IMR-90 (cell line): Measurements from ENCODE around the gene CERS5. TPM values are rescaled to one million over a fixed set of nuclear protein-coding genes. Genes with fewer than 3 reads are reported as not detected.

Experiments
- ATAC-seq: fragments of 200-7000 bp; cut with Tn5 transposase; 2 replicates; pipeline ENCODE4 v1.9.1; 2020; ENCODE audit warnings: low read depth, mild to moderate bottlenecking, moderate library complexity
- BruUV-seq: library from RNA; stranded (reverse); fragments of 400-500 nt; replicated peaks from 2 replicates; lab custom pipeline; 2021; lab: Mats Ljungman, UMichigan
- CTCF ChIA-PET: fragments of 300-600 bp; formaldehyde crosslinking; extraction: SDS; loops from one replicate; lab custom pipeline; 2021; ENCODE audit warnings: antibody characterized with exemption; lab: Yijun Ruan, JAX
- POLR2A ChIA-PET: fragments of 300-600 bp; sonication (Branson Sonifier 250); formaldehyde crosslinking; loops from one replicate; lab custom pipeline; 2022; ENCODE audit warnings: antibody characterized with exemption; ENCODE audit not compliant: unreplicated experiment; lab: Charles Lee
- DNase-seq: peaks from one replicate; pipeline ENCODE4 v3.0.0; 2013
- H2AFZ ChIP-seq: replicated peaks from 2 replicates; pipeline ENCODE3; 2013; ENCODE audit warnings: low read length, mild to moderate bottlenecking; ENCODE audit not compliant: poor library complexity
- H2AK5ac ChIP-seq: 2 replicates; pipeline ENCODE4 v1.6.1; 2013; ENCODE audit warnings: low read depth, low read length, inconsistent platforms
- H2AK9ac ChIP-seq: replicated peaks from 2 replicates; pipeline ENCODE3; 2013; ENCODE audit warnings: mild to moderate bottlenecking, low read depth, low read length, moderate library complexity; ENCODE audit not compliant: poor library complexity
- H2BK120ac ChIP-seq: 2 replicates; pipeline ENCODE4 v1.6.1; 2013; ENCODE audit warnings: low read depth, low read length, inconsistent platforms
- H2BK15ac ChIP-seq: 3 replicates; pipeline ENCODE4 v1.6.1; 2013; ENCODE audit warnings: low read depth, low read length, inconsistent platforms
- H2BK20ac ChIP-seq: 2 replicates; pipeline ENCODE4 v1.6.1; 2013; ENCODE audit warnings: low read depth, mild to moderate bottlenecking, inconsistent platforms, low read length, moderate library complexity
- H2BK5ac ChIP-seq: 2 replicates; pipeline ENCODE4 v1.6.1; 2013; ENCODE audit warnings: mild to moderate bottlenecking, low read depth, low read length, inconsistent platforms; ENCODE audit not compliant: poor library complexity, severe bottlenecking
- H3K14ac ChIP-seq: replicated peaks from 2 replicates; pipeline ENCODE4 v1.6.1; 2013; ENCODE audit warnings: low read depth, low read length, inconsistent platforms
- H3K18ac ChIP-seq: 2 replicates; pipeline ENCODE4 v1.6.1; 2013; ENCODE audit warnings: low read depth, low read length, control low read depth
- H3K23ac ChIP-seq: 2 replicates; pipeline ENCODE4 v1.6.1; 2013; ENCODE audit warnings: low read depth, low read length, inconsistent platforms
- H3K27ac ChIP-seq: 2 replicates; pipeline ENCODE4 v1.5.1; 2013; ENCODE audit warnings: mild to moderate bottlenecking, control low read depth, low read length; ENCODE audit not compliant: insufficient read depth
- H3K27me3 ChIP-seq: 2 replicates; pipeline ENCODE4 v1.6.1; 2013; ENCODE audit warnings: low read length; ENCODE audit not compliant: control insufficient read depth, insufficient read depth
- H3K36me3 ChIP-seq: 2 replicates; pipeline ENCODE4 v1.6.1; 2013; ENCODE audit warnings: low read length, mixed read lengths; ENCODE audit not compliant: control insufficient read depth, insufficient read depth
- H3K4ac ChIP-seq: 2 replicates; pipeline ENCODE4 v1.6.1; 2013; ENCODE audit warnings: low read depth, low read length, inconsistent platforms
- H3K4me1 ChIP-seq: 2 replicates; pipeline ENCODE4 v1.6.1; 2013; ENCODE audit warnings: low read length, mixed read lengths; ENCODE audit not compliant: control insufficient read depth, insufficient read depth
- H3K4me2 ChIP-seq: 2 replicates; pipeline ENCODE4 v1.6.1; 2013; ENCODE audit warnings: low read depth, mild to moderate bottlenecking, control low read depth, low read length, moderate library complexity
- H3K4me3 ChIP-seq: 2 replicates; pipeline ENCODE4 v1.5.1; 2013; ENCODE audit warnings: low read depth, mild to moderate bottlenecking, control low read depth, low read length, moderate library complexity; ENCODE audit not compliant: insufficient read depth
- H3K56ac ChIP-seq: 2 replicates; pipeline ENCODE4 v1.6.1; 2013; ENCODE audit warnings: low read length, inconsistent platforms; ENCODE audit not compliant: insufficient read depth; ENCODE audit errors: extremely low read depth
- H3K79me1 ChIP-seq, 2 experiments: 2 replicates each; pipeline ENCODE4 v1.6.1; 2013; ENCODE audit warnings: low read length in 2 of 2, inconsistent platforms in 1 of 2, low read depth in 1 of 2
- H3K9ac ChIP-seq: 2 replicates; pipeline ENCODE4 v1.6.1; 2013; ENCODE audit warnings: low read depth, low read length, control low read depth
- H3K9me1 ChIP-seq: 2 replicates; pipeline ENCODE4 v1.6.1; 2013; ENCODE audit warnings: low read length, inconsistent platforms; ENCODE audit not compliant: insufficient read depth
- H3K9me3 ChIP-seq: 2 replicates; pipeline ENCODE4 v1.6.1; 2013; ENCODE audit warnings: low read length; ENCODE audit not compliant: control insufficient read depth, insufficient read depth
- H4K20me1 ChIP-seq: 2 replicates; pipeline ENCODE4 v1.6.1; 2013; ENCODE audit warnings: low read length, inconsistent platforms; ENCODE audit not compliant: insufficient read depth
- H4K5ac ChIP-seq: 2 replicates; pipeline ENCODE4 v1.6.1; 2013; ENCODE audit warnings: mild to moderate bottlenecking, low read depth, low read length, control low read depth
- H4K8ac ChIP-seq, 2 experiments: 2 replicates each; pipeline ENCODE4 v1.6.1; 2013; ENCODE audit warnings: low read depth in 2 of 2, low read length in 2 of 2, control low read depth in 1 of 2, inconsistent platforms in 1 of 2
- H4K91ac ChIP-seq: 2 replicates; pipeline ENCODE4 v1.6.1; 2013; ENCODE audit warnings: low read depth, low read length, inconsistent platforms; ENCODE audit not compliant: insufficient read depth
- BHLHE40 ChIP-seq: fragments of 150-350 bp; IDR thresholded peaks from 2 replicates; pipeline ENCODE4 v1.6.1; 2016; ENCODE audit warnings: mild to moderate bottlenecking, low read depth, low read length
- CEBPB ChIP-seq: IDR thresholded peaks from 2 replicates; pipeline ENCODE4 v1.6.1; 2012; ENCODE audit warnings: low read depth, low read length, improper control_type of control experiment
- CHD1 ChIP-seq: IDR thresholded peaks from 2 replicates; pipeline ENCODE4 v1.6.1; 2012; ENCODE audit warnings: low read depth, low read length, improper control_type of control experiment
- ELK1 ChIP-seq: fragments of 150-350 bp; IDR thresholded peaks from 2 replicates; pipeline ENCODE4 v1.6.1; 2016; ENCODE audit warnings: low read depth, mild to moderate bottlenecking, low read length, moderate library complexity, borderline replicate concordance
- MAFK ChIP-seq: IDR thresholded peaks from 2 replicates; pipeline ENCODE4 v1.6.1; 2012; ENCODE audit warnings: low read depth, low read length, improper control_type of control experiment
- MAZ ChIP-seq: IDR thresholded peaks from 2 replicates; pipeline ENCODE4 v1.6.1; 2012; ENCODE audit warnings: low read depth, mild to moderate bottlenecking, low read length, improper control_type of control experiment, moderate library complexity, borderline replicate concordance
- MXI1 ChIP-seq: IDR thresholded peaks from 2 replicates; pipeline ENCODE4 v1.6.1; 2012; ENCODE audit warnings: low read depth, mild to moderate bottlenecking, low read length, moderate library complexity, borderline replicate concordance
- NFE2L2 ChIP-seq: fragments of 150-350 bp; IDR thresholded peaks from 2 replicates; pipeline ENCODE4 v1.6.1; 2016; ENCODE audit warnings: low read depth, mild to moderate bottlenecking, low read length
- POLR2A ChIP-seq: IDR thresholded peaks from 2 replicates; pipeline ENCODE4 v1.6.1; 2012; ENCODE audit warnings: mild to moderate bottlenecking, low read depth, low read length
- RAD21 ChIP-seq: IDR thresholded peaks from 2 replicates; pipeline ENCODE4 v1.6.1; 2012; ENCODE audit warnings: low read length, improper control_type of control experiment
- RCOR1 ChIP-seq: IDR thresholded peaks from 2 replicates; pipeline ENCODE4 v1.6.1; 2012; ENCODE audit warnings: mild to moderate bottlenecking, low read length, improper control_type of control experiment; ENCODE audit not compliant: insufficient replicate concordance
- RFX5 ChIP-seq: IDR thresholded peaks from 2 replicates; pipeline ENCODE4 v1.8.0; 2012; ENCODE audit warnings: low read depth, mild to moderate bottlenecking, low read length, moderate library complexity
- SMC3 ChIP-seq: fragments of 150-350 bp; IDR thresholded peaks from 2 replicates; pipeline ENCODE4 v1.6.1; 2016; ENCODE audit warnings: low read depth, mild to moderate bottlenecking, antibody characterized with exemption, low read length, moderate library complexity
- USF2 ChIP-seq: fragments of 150-350 bp; IDR thresholded peaks from 2 replicates; pipeline ENCODE4 v1.6.1; 2017; ENCODE audit warnings: mild to moderate bottlenecking, antibody characterized with exemption, low read length, low read depth
- WGBS, 2 experiments: methylation state at CpG; one replicate each; pipeline versions ENCODE4 v1.1.5 to v1.1.7; 2013; ENCODE audit warnings: missing lambda C conversion rate in 2 of 2; ENCODE audit not compliant: insufficient read length in 1 of 2; ENCODE audit errors: extremely low coverage in 2 of 2; 5-methylcytosine and 5-hydroxymethylcytosine counted together
- dilution Hi-C: fragments of 300-500 bp; cut with HindIII; formaldehyde crosslinking; loops from one replicate; pipeline ENCODE4 v1.14.3; 2018; ENCODE audit warnings: low sequenced_read_pairs; ENCODE audit not compliant: unreplicated experiment
- in situ Hi-C: fragments of 300-500 bp; cut with MboI; formaldehyde crosslinking; loops from 3 replicates; pipeline ENCODE4 v1.14.3; 2019; ENCODE audit warnings: low sequenced_read_pairs, inconsistent platforms, mixed read lengths
- intact Hi-C: fragments of 100-400 bp; cut with micrococcal nuclease; formaldehyde crosslinking; loops from 2 replicates; pipeline ENCODE4 v1.10.0; 2022
- polyA plus RNA-seq, 3 experiments: library from polyadenylated mRNA; depleted of rRNA; stranded (reverse); fragments of >200 nt; gene quantifications; 2 replicates each; pipeline ENCODE4 v1.2.3, GENCODE V29; 2012; ENCODE audit warnings: low replicate concordance in 1 of 3
- total RNA-seq: library from RNA; depleted of rRNA; stranded (reverse); fragments of >200 nt; gene quantifications from 2 replicates; pipeline ENCODE4 v1.2.3, GENCODE V29; 2012

The CERS5 gene
- total and polyA plus RNA-seq, 2 of the 4 experiments (the other 2 are of a cell fraction), result 40.3 to 60.3 TPM

- Histone ChIP-seq H2BK5ac (peak overlapping the region; percentile 23), H3K23ac (0 out of 2 replicates have a peak overlapping the region, but pooled peaks have one; percentile 1), H2AK9ac (no peak overlapping the region), H2AK5ac (no peak overlapping the region), H4K91ac (no peak overlapping the region), H3K9ac (no peak overlapping the region), H2BK120ac (no peak overlapping the region), H3K79me1 (peaks cover 23 to 74% of the 10 kb centered on the region in 2 experiments), H3K4me3 (no peak overlapping the region), H3K4me2 (no peak overlapping the region), H3K9me3 (no peaks in the 10 kb centered on the region), H3K18ac (no peak overlapping the region), H2BK15ac (no peak overlapping the region), H3K9me1 (peaks cover 8% of the 10 kb centered on the region; the same call in 1 of the 2 replicates), H3K4ac (no peak overlapping the region), H3K36me3 (peaks cover 41% of the 10 kb centered on the region), H3K4me1 (peaks cover 12% of the 10 kb centered on the region), H3K14ac (no peak overlapping the region), H3K56ac (no peak overlapping the region), H2AFZ (no peak overlapping the region), H4K20me1 (peaks cover 38% of the 10 kb centered on the region), H3K27ac (no peak overlapping the region), H2BK20ac (no peak overlapping the region), H4K5ac (no peak overlapping the region), H3K27me3 (no peaks in the 10 kb centered on the region), H4K8ac (0 out of 4 replicates have a peak overlapping the region, but pooled peaks of 1 of the 2 experiments have one; percentile 12)
- BruUV-seq, result no TSS peak
- ChIA-PET POLR2A (interaction anchor here (0.6 kb wide), 1 partner anchor 10 kb away, joined by 7 read pairs; no protein-coding TSS in a partner anchor), CTCF (interaction anchor here (0.6 to 0.8 kb wide), 2 partner anchors 8 to 16 kb away, joined by 3 read pairs; no protein-coding TSS in a partner anchor)
- no peak for DNase-seq
- dilution Hi-C loops, result no loop called here
- no CpG with 5 or more reads among the region's 6 CpGs for WGBS, 2 experiments
- intact Hi-C loops, result no loop called here
- in situ Hi-C loops, result loop anchor here (10.0 kb wide), 1 partner anchor 109 kb away; no protein-coding TSS in a partner anchor
- no peak for TF ChIP-seq NFE2L2
- TF ChIP-seq BHLHE40, result no peak
- no peak for TF ChIP-seq MXI1
- TF ChIP-seq RFX5, result no peak
- no peak for TF ChIP-seq SMC3
- TF ChIP-seq CHD1, result no peak
- TF ChIP-seq MAFK, result no peak
- TF ChIP-seq POLR2A, result no peak
- TF ChIP-seq ELK1, result no peak
- TF ChIP-seq CEBPB, result no peak
- no peak for TF ChIP-seq USF2
- TF ChIP-seq MAZ, result no peak
- TF ChIP-seq RCOR1, result no peak
- TF ChIP-seq RAD21, result no peak
- ATAC-seq, result no peak
Observed at GRCh38 chr12:50205648-50206047, 38.5 kb upstream of the CERS5 start.
